ENCODE data around the gene EPHB3.

DNA sequence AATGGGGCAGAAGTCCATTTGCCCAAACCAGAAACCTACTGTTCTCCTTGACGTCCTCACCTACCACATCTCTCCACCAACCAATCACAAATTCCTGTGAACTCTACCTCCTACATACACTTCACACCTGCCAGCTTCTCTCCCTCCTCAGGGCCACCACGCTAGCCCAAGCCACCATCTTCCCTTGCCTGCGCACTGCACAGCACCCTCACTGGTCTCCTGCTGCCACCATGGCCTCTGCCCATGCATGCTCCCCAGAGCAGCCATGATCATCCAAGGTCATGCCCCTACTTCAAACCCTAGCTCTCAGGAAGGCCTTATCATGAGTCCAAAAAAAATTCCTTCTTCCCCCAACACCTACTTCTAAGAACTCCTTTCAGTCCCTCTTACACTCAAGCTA, 1.1 kb upstream of the EPHB3 start:
- TF ChIP-seq, protein P1, sequence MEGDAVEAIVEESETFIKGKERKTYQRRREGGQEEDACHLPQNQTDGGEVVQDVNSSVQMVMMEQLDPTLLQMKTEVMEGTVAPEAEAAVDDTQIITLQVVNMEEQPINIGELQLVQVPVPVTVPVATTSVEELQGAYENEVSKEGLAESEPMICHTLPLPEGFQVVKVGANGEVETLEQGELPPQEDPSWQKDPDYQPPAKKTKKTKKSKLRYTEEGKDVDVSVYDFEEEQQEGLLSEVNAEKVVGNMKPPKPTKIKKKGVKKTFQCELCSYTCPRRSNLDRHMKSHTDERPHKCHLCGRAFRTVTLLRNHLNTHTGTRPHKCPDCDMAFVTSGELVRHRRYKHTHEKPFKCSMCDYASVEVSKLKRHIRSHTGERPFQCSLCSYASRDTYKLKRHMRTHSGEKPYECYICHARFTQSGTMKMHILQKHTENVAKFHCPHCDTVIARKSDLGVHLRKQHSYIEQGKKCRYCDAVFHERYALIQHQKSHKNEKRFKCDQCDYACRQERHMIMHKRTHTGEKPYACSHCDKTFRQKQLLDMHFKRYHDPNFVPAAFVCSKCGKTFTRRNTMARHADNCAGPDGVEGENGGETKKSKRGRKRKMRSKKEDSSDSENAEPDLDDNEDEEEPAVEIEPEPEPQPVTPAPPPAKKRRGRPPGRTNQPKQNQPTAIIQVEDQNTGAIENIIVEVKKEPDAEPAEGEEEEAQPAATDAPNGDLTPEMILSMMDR (IDR thresholded peaks at IDR 0.05), result no peak
- no peak for TF ChIP-seq POLR2A (IDR thresholded peaks at IDR 0.05)
